PC-3 (cell line): ENCODE measurements around the gene SDCBP2. TPM values are rescaled to one million over a fixed set of nuclear protein-coding genes. Genes with fewer than 3 reads are reported as not detected.

ENCODE experiments used
- ATAC-seq: fragments of 200-7000 bp; cut with Tn5 transposase; 2 replicates; pipeline ENCODE4 v1.9.1; 2020; ENCODE audit warnings: mild to moderate bottlenecking, moderate library complexity
- BruUV-seq: library from RNA; stranded (reverse); fragments of 400-500 nt; replicated peaks from 2 replicates; lab custom pipeline; 2021; lab: Mats Ljungman, UMichigan
- CTCF ChIA-PET: fragments of 300-600 bp; sonication (Branson Sonifier 250); formaldehyde crosslinking; loops from one replicate; lab custom pipeline; 2022; ENCODE audit warnings: antibody characterized with exemption; lab: Charles Lee
- POLR2A ChIA-PET: fragments of 300-600 bp; sonication (Branson Sonifier 250); formaldehyde crosslinking; loops from one replicate; lab custom pipeline; 2022; ENCODE audit warnings: antibody characterized with exemption; ENCODE audit not compliant: unreplicated experiment; lab: Charles Lee
- DNase-seq: peaks from one replicate; pipeline ENCODE4 v3.0.0-alpha.2; 2015
- H2AFZ ChIP-seq: fragments of 300-600 bp; sonication (generic); 2 replicates; pipeline ENCODE4 v1.6.0; 2016; ENCODE audit warnings: antibody characterized with exemption, low read length
- H3F3A ChIP-seq: fragments of 300-600 bp; sonication (generic); one replicate; pipeline ENCODE4 v1.6.0; 2017; ENCODE audit warnings: antibody characterized with exemption, low read length, control low read depth, mild to moderate bottlenecking; ENCODE audit not compliant: unreplicated experiment
- H3K27ac ChIP-seq: fragments of 300-600 bp; sonication (generic); 2 replicates; pipeline ENCODE4 v1.5.1; 2016; ENCODE audit warnings: mild to moderate bottlenecking, low read length
- H3K27me3 ChIP-seq: fragments of 300-600 bp; sonication (generic); 2 replicates; pipeline ENCODE4 v1.6.1; 2016; ENCODE audit warnings: low read length, mixed read lengths
- H3K36me3 ChIP-seq: fragments of 300-600 bp; sonication (generic); 2 replicates; pipeline ENCODE4 v1.6.1; 2016; ENCODE audit warnings: low read depth, mixed run types, low read length, mixed read lengths
- H3K4me1 ChIP-seq: fragments of 300-600 bp; sonication (generic); 2 replicates; pipeline ENCODE4 v1.5.1; 2016; ENCODE audit warnings: low read length; ENCODE audit not compliant: insufficient read depth
- H3K4me2 ChIP-seq: fragments of 300-600 bp; sonication (generic); 2 replicates; pipeline ENCODE4 v1.6.0; 2016; ENCODE audit warnings: low read length
- H3K4me3 ChIP-seq: fragments of 300-600 bp; sonication (generic); 2 replicates; pipeline ENCODE4 v1.5.1; 2016; ENCODE audit warnings: mild to moderate bottlenecking, low read length, mixed read lengths
- H3K79me2 ChIP-seq: fragments of 300-600 bp; sonication (generic); 2 replicates; pipeline ENCODE4 v1.6.1; 2017; ENCODE audit warnings: low read length, mixed read lengths
- H3K9ac ChIP-seq: fragments of 300-600 bp; sonication (generic); 2 replicates; pipeline ENCODE4 v1.6.0; 2016; ENCODE audit warnings: mild to moderate bottlenecking, low read length
- H3K9me2 ChIP-seq: fragments of 300-600 bp; sonication (generic); replicated peaks from 2 replicates; pipeline ENCODE4 v1.6.1; 2016; ENCODE audit warnings: mixed run types, low read length, mixed read lengths
- H3K9me3 ChIP-seq: fragments of 300-600 bp; sonication (generic); 2 replicates; pipeline ENCODE4 v1.6.1; 2016; ENCODE audit warnings: low read length, mixed read lengths
- H4K20me1 ChIP-seq: fragments of 300-600 bp; sonication (generic); 2 replicates; pipeline ENCODE4 v1.6.1; 2016; ENCODE audit warnings: low read length, mixed read lengths
- EZH2 ChIP-seq: fragments of 300-600 bp; sonication (generic); IDR thresholded peaks from one replicate; pipeline ENCODE4 v1.6.1; 2017; ENCODE audit warnings: antibody characterized with exemption, mild to moderate bottlenecking, low read length; ENCODE audit not compliant: unreplicated experiment
- EZH2phosphoT487 ChIP-seq: fragments of 300-600 bp; sonication (generic); IDR thresholded peaks from 2 replicates; pipeline ENCODE4 v1.6.1; 2018; ENCODE audit warnings: mild to moderate bottlenecking, antibody characterized with exemption, low read length, borderline replicate concordance
- intact Hi-C: fragments of 100-400 bp; cut with micrococcal nuclease; formaldehyde crosslinking; loops from 2 replicates; pipeline ENCODE4 v1.9.0; 2023
- total RNA-seq: library from RNA; depleted of rRNA; stranded (reverse); fragments of >200 nt; gene quantifications from 2 replicates; pipeline ENCODE4 v1.2.3, GENCODE V29; 2014
- TF ChIP-seq, protein P1 (sequence below): fragments of 300-600 bp; sonication (generic); conservative IDR thresholded peaks from 2 replicates; pipeline ENCODE4 v1.5.1; 2017; ENCODE audit warnings: antibody characterized with exemption, low read depth, mild to moderate bottlenecking, low read length

SDCBP2 gene
- total RNA-seq, 1 experiment from 2014 or later: 14.4 TPM

DNA sequence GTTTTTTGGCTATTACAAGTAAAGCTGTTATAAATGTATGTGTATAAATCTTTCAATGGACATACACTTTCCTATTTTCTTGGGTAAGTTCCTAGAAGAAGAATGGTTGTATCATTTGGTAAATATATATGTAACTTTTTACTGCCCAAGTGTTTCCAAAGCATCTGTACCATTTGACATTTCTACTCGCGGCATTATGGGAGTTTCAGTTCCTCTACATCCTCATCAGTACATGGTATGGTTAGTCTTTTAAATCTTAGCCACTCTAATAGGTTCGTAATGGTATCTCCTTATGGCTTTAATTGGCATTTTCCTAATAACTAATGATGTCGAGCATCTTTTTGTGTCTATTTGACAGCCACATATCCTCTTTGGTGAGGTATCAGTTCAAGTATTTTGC lies 49.9 kb downstream of the SDCBP2 start:
- H3K4me2 ChIP-seq: no peak overlapping the region
- H3K4me3 ChIP-seq: no peak overlapping the region
- ATAC-seq (no peak), DNase-seq (no peak)
- no peaks in the 10 kb centered on the region for H3K9me3 ChIP-seq
- H3F3A ChIP-seq: no peaks in the 10 kb centered on the region
- peaks cover 6% of the 10 kb centered on the region; the same call in 1 of the 2 replicates for H3K4me1 ChIP-seq
- H2AFZ ChIP-seq: no peak overlapping the region
- ChIA-PET CTCF (no interaction called here), POLR2A (no interaction called here)
- H3K36me3 ChIP-seq: no peaks in the 10 kb centered on the region
- H3K27ac ChIP-seq: no peak overlapping the region
- no peaks in the 10 kb centered on the region for H3K79me2 ChIP-seq
- TF ChIP-seq, protein P1, sequence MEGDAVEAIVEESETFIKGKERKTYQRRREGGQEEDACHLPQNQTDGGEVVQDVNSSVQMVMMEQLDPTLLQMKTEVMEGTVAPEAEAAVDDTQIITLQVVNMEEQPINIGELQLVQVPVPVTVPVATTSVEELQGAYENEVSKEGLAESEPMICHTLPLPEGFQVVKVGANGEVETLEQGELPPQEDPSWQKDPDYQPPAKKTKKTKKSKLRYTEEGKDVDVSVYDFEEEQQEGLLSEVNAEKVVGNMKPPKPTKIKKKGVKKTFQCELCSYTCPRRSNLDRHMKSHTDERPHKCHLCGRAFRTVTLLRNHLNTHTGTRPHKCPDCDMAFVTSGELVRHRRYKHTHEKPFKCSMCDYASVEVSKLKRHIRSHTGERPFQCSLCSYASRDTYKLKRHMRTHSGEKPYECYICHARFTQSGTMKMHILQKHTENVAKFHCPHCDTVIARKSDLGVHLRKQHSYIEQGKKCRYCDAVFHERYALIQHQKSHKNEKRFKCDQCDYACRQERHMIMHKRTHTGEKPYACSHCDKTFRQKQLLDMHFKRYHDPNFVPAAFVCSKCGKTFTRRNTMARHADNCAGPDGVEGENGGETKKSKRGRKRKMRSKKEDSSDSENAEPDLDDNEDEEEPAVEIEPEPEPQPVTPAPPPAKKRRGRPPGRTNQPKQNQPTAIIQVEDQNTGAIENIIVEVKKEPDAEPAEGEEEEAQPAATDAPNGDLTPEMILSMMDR: no peak
- no peak for TF ChIP-seq EZH2phosphoT487
- no peak for TF ChIP-seq EZH2
- H3K9me2 ChIP-seq: no peaks in the 10 kb centered on the region
- no peak overlapping the region for H3K9ac ChIP-seq
- H4K20me1 ChIP-seq: no peaks in the 10 kb centered on the region
- H3K27me3 ChIP-seq: no peaks in the 10 kb centered on the region
- intact Hi-C loops: no loop called here
- BruUV-seq: no TSS peak

DNA sequence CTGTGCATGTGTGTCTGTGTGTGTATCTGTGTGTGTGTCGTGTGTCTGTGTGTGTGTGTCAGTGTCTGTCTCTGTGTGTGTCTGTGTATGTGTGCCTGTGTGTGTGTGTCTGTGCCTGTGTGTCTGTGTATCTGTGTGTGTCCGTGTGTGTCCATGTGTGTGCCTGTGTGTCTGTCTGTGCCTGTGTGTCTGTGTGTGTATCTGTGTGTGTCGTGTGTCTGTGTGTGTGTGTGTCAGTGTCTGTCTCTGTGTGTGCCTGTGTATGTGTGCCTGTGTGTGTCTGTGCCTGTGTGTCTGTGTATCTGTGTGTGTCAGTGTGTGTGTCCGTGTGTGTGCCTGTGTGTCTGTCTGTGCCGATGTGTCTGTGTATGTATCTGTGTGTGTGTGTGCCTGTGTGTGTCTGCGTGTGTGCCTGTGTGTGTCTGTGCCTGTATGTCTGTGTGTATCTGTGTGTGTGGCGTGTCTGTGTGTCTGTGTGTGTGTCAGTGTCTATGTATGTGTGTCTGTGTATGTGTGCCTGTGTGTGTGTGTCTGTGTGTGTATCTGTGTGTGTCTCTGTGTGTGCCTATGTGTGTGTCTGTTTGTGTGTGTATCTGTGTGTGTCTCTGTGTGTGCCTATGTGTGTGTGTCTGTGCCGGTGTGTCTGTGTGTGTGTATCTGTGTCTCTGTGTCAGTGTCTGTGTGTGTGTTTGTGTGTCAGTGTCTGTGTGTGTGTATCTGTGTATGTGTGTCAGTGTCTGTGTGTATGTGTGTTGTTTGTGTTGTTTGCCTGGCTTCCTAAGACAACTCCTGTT lies 51.2 kb downstream of the SDCBP2 start:
- H3K79me2 ChIP-seq: no peaks in the 10 kb centered on the region
- no peaks in the 10 kb centered on the region for H3K36me3 ChIP-seq
- DNase-seq (no peak), ATAC-seq (no peak)
- no peak overlapping the region for H3K4me3 ChIP-seq
- H2AFZ ChIP-seq: no peak overlapping the region
- no peak overlapping the region for H3K9ac ChIP-seq
- BruUV-seq: no TSS peak
- ChIA-PET CTCF (no interaction called here), POLR2A (no interaction called here)
- no peak overlapping the region for H3K27ac ChIP-seq
- TF ChIP-seq EZH2phosphoT487: no peak
- TF ChIP-seq EZH2: no peak
- TF ChIP-seq, protein P1: no peak
- H3K4me1 ChIP-seq: peaks cover 6% of the 10 kb centered on the region; the same call in 1 of the 2 replicates
- H3K9me3 ChIP-seq: no peaks in the 10 kb centered on the region
- no peaks in the 10 kb centered on the region for H4K20me1 ChIP-seq
- intact Hi-C loops: no loop called here
- H3F3A ChIP-seq: no peaks in the 10 kb centered on the region
- H3K9me2 ChIP-seq: no peaks in the 10 kb centered on the region
- H3K27me3 ChIP-seq: no peaks in the 10 kb centered on the region
- no peak overlapping the region for H3K4me2 ChIP-seq

DNA sequence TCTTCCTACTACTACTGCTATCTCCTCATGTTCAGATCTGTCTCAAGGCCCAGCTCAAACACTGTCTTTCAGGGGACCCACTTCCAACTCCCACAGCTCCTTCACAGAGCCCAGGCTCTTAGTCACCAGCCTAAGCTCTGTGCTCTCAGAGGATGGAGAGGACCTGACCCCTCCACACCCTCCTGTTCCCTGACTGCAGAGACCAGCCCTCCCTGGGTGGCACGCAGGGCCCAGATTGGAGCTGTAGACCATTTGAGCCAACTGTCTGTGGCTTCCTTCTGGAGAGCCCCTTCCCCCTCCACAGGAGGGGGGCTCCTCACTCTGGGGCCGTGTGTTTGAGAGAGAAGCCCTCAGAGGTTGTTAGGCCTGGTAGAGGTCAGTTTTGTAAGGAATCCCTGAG lies 53.0 kb downstream of the SDCBP2 start:
- Histone ChIP-seq H3K9me3 (no peaks in the 10 kb centered on the region), H3K79me2 (no peaks in the 10 kb centered on the region), H3K9me2 (no peaks in the 10 kb centered on the region), H3K4me3 (no peak overlapping the region), H3K4me2 (no peak overlapping the region), H3F3A (no peaks in the 10 kb centered on the region), H3K4me1 (no peaks in the 10 kb centered on the region), H3K27me3 (no peaks in the 10 kb centered on the region), H3K9ac (no peak overlapping the region), H2AFZ (no peak overlapping the region), H4K20me1 (no peaks in the 10 kb centered on the region), H3K27ac (no peak overlapping the region), H3K36me3 (no peaks in the 10 kb centered on the region)
- TF ChIP-seq EZH2 (no peak), EZH2phosphoT487 (no peak)
- TF ChIP-seq, protein P1: no peak
- POLR2A ChIA-PET: no interaction called here
- DNase-seq (no peak), ATAC-seq (no peak)
- CTCF ChIA-PET: no interaction called here
- BruUV-seq: no TSS peak
- intact Hi-C loops: no loop called here
